ENCODE data around the gene RNF227.

Gene RNF227

GRCh38 chr17:7888184-7888920 is 27.7 kb downstream of the RNF227 start, which contains the start of gene CHD3:
CHD3 (plus strand) TSS chr17:7888789; CDS start chr17:7889001, 212 bp downstream.
- peak within 1 kb of the TSS; percentile 35 for H3K4me3 ChIP-seq (ENCODE audit: insufficient read length, low read depth)
- no peak for DNase-seq (ENCODE audit: low read depth, low spot score)
- peaks cover 19% of the 10 kb centered on the region for H3K36me3 ChIP-seq (ENCODE audit: insufficient read depth, insufficient read length, low read length)
- TF ChIP-seq ZNF274 (IDR thresholded peaks at IDR 0.05; ENCODE audit: low read depth, low read length): no peak
- TF ChIP-seq SUZ12 (IDR thresholded peaks at IDR 0.05; ENCODE audit: extremely low read depth, insufficient read depth, insufficient read length): no peak
- no peak for TF ChIP-seq YY1 (IDR thresholded peaks at IDR 0.05; ENCODE audit: insufficient read depth, insufficient read length)
- peak within 1 kb of the TSS; percentile 79 for H3K9ac ChIP-seq (ENCODE audit: insufficient read length, low read depth)
- H3K9me3 ChIP-seq (ENCODE audit: insufficient read depth, low read length): no peaks in the 10 kb centered on the region
- no peaks in the 10 kb centered on the region for H3K27me3 ChIP-seq (ENCODE audit: insufficient read depth, insufficient read length)
- H3K4me1 ChIP-seq (ENCODE audit: insufficient read depth, insufficient read length): peaks cover 5% of the 10 kb centered on the region

DNA sequence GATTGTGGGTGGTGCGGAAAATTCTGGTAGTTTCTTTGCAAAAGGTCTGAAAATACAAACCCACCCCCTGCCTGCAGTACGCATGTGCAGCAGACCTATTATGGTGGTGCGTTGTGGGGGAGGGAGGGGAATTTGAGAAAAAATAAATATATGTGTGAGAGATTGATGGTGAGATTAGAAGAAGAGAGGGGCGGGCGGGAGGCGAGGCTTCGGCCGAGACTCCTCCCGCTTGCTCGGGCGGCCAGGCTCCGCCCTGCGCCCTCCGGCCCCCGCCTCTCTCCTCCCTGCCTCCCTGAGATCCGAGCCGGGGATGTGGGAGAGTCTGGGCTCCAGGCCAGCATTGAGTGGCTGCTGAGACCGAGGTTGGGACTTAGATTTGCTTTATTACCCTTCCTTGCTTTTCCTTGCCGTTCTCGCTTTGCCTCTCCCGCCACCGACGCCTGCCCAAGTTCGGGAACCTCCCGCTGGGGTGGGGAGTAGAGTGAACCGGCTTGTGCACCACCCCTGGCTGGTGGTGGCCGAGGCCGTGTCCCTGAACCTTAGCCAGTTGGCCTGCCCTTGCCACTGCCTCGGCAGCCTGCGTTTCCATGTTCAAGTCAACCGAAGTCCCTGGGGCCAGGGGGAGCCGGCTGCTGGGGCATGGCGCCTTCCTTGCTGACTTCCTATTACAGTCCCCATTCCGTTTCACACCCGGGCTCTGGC is 28.5 kb downstream of the RNF227 start:
- peaks cover 5% of the 10 kb centered on the region for H3K4me1 ChIP-seq (ENCODE audit: insufficient read depth, insufficient read length)
- no peaks in the 10 kb centered on the region for H3K27me3 ChIP-seq (ENCODE audit: insufficient read depth, insufficient read length)
- no peaks in the 10 kb centered on the region for H3K9me3 ChIP-seq (ENCODE audit: insufficient read depth, low read length)
- H3K9ac ChIP-seq (ENCODE audit: insufficient read length, low read depth): peak overlapping the region; percentile 79
- TF ChIP-seq SUZ12 (IDR thresholded peaks at IDR 0.05; ENCODE audit: extremely low read depth, insufficient read depth, insufficient read length): no peak
- TF ChIP-seq YY1 (IDR thresholded peaks at IDR 0.05; ENCODE audit: insufficient read depth, insufficient read length): no peak
- no peak for TF ChIP-seq ZNF274 (IDR thresholded peaks at IDR 0.05; ENCODE audit: low read depth, low read length)
- peaks cover 22% of the 10 kb centered on the region for H3K36me3 ChIP-seq (ENCODE audit: insufficient read depth, insufficient read length, low read length)
- no peak for DNase-seq (ENCODE audit: low read depth, low spot score)
- peak overlapping the region; percentile 35 for H3K4me3 ChIP-seq (ENCODE audit: insufficient read length, low read depth)

GRCh38 chr17:7887038-7887481 is 29.0 kb downstream of the RNF227 start:
- peak overlapping the region; percentile 50 for H3K9ac ChIP-seq (ENCODE audit: insufficient read length, low read depth)
- H3K4me1 ChIP-seq (ENCODE audit: insufficient read depth, insufficient read length): peaks cover 5% of the 10 kb centered on the region
- H3K4me3 ChIP-seq (ENCODE audit: insufficient read length, low read depth): peak overlapping the region; percentile 67
- DNase-seq (ENCODE audit: low read depth, low spot score): no peak
- H3K36me3 ChIP-seq (ENCODE audit: insufficient read depth, insufficient read length, low read length): peaks cover 22% of the 10 kb centered on the region
- no peaks in the 10 kb centered on the region for H3K27me3 ChIP-seq (ENCODE audit: insufficient read depth, insufficient read length)
- TF ChIP-seq ZNF274 (IDR thresholded peaks at IDR 0.05; ENCODE audit: low read depth, low read length): no peak
- TF ChIP-seq SUZ12 (IDR thresholded peaks at IDR 0.05; ENCODE audit: extremely low read depth, insufficient read depth, insufficient read length): no peak
- TF ChIP-seq YY1 (IDR thresholded peaks at IDR 0.05; ENCODE audit: insufficient read depth, insufficient read length): no peak
- H3K9me3 ChIP-seq (ENCODE audit: insufficient read depth, low read length): no peaks in the 10 kb centered on the region

- peak overlapping the region; percentile 67 for H3K4me3 ChIP-seq (ENCODE audit: insufficient read length, low read depth)
- TF ChIP-seq YY1 (IDR thresholded peaks at IDR 0.05; ENCODE audit: insufficient read depth, insufficient read length): no peak
- TF ChIP-seq SUZ12 (IDR thresholded peaks at IDR 0.05; ENCODE audit: extremely low read depth, insufficient read depth, insufficient read length): no peak
- no peak for TF ChIP-seq ZNF274 (IDR thresholded peaks at IDR 0.05; ENCODE audit: low read depth, low read length)
- H3K9me3 ChIP-seq (ENCODE audit: insufficient read depth, low read length): no peaks in the 10 kb centered on the region
- no peaks in the 10 kb centered on the region for H3K27me3 ChIP-seq (ENCODE audit: insufficient read depth, insufficient read length)
- H3K9ac ChIP-seq (ENCODE audit: insufficient read length, low read depth): peak overlapping the region; percentile 79
- H3K36me3 ChIP-seq (ENCODE audit: insufficient read depth, insufficient read length, low read length): peaks cover 19% of the 10 kb centered on the region
- DNase-seq (ENCODE audit: low read depth, low spot score): no peak
- H3K4me1 ChIP-seq (ENCODE audit: insufficient read depth, insufficient read length): peaks cover 5% of the 10 kb centered on the region
These were observed 29.7 kb downstream of the RNF227 start for GRCh38 chr17:7886227-7887037.

DNA sequence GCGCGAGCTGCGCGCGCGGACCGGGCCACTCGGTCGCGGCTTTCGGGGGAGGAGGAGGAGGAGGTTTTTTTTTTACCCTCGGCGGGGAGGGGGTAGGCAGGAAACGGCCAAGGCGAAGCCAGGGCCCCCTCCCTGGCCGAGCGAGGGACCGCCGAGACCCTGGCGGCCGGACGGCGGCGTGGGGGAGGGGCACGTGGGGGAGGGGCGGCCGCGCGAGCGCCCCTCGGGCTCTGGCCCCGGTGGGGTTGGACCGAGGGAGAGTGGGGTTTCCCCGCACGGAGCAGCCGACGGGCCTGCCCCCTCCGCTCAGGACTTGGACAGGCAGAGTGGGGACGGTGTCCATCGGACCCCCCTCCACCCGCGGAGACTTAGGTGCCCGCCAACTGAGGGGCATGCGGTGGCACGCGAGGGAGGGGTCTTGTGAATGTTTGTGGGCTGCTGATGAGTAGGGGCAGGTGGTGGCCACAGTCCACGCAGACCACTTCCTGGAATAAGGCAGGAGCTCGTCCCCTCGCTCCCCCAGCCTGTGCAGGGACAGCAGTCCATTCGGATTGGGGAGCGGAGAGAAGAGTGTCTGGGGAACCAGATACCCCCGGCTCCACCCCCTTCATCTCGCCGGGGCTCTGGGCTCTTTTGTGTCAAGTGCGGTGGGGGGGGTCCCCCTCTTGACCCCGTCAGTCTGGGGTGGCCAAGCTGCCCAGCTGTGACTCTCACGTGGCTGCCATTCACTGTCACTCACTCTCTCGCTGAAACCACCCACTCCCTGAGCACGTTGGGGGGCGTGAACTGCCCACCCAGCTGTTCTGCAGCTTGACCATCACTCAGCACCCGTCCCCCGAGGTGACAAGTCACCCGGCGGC is 30.5 kb downstream of the RNF227 start:
- DNase-seq (ENCODE audit: low read depth, low spot score): no peak
- H3K4me1 ChIP-seq (ENCODE audit: insufficient read depth, insufficient read length): peaks cover 5% of the 10 kb centered on the region
- no peaks in the 10 kb centered on the region for H3K27me3 ChIP-seq (ENCODE audit: insufficient read depth, insufficient read length)

More for the DNA sequence above, 30.5 kb downstream of the RNF227 start:
- TF ChIP-seq ZNF274 (IDR thresholded peaks at IDR 0.05; ENCODE audit: low read depth, low read length) (no peak), SUZ12 (IDR thresholded peaks at IDR 0.05; ENCODE audit: extremely low read depth, insufficient read depth, insufficient read length) (no peak), YY1 (IDR thresholded peaks at IDR 0.05; ENCODE audit: insufficient read depth, insufficient read length) (no peak)
- Histone ChIP-seq H3K9ac (ENCODE audit: insufficient read length, low read depth) (peak overlapping the region; percentile 79), H3K9me3 (ENCODE audit: insufficient read depth, low read length) (no peaks in the 10 kb centered on the region), H3K36me3 (ENCODE audit: insufficient read depth, insufficient read length, low read length) (peaks cover 18% of the 10 kb centered on the region), H3K4me3 (ENCODE audit: insufficient read length, low read depth) (peak overlapping the region; percentile 67)

Data from NT2/D1 (cell line).